ENCODE data around the gene INTS1. TPM values are rescaled to one million over a fixed set of nuclear protein-coding genes. Genes with fewer than 3 reads are reported as not detected.

Gene INTS1
- total RNA-seq, 2 experiments from 2014 or later = 91.0 to 91.5 TPM

DNA sequence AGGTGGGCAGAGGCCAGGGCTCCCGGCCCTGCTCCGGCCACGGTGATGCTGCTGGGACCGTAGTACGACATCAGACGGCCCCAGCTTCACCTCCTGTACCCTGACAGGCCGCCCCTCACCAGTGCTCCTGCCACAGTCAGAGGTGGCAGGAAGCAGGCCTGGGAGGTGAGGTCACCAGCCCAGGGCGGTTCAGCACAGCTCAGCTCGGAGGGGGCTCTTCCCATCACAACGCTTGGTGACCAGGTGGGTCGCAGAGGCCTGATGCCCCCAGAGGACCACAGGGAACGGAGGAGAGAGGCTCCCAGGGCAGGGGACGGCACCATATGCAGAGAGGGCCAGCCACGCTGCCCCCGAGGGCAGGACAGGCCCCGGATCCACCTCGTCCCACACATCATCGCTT lies 53.8 kb downstream of the INTS1 start:
- Histone ChIP-seq H3K27ac (ENCODE audit: low read depth in 1 of 2, low read length in 2 of 2) (no peak overlapping the region), H3K4me1 (ENCODE audit: insufficient read depth, low read length) (no peaks in the 10 kb centered on the region), H3K9me3 (ENCODE audit: control insufficient read depth in 1 of 2, insufficient read depth in 1 of 2, low read length in 2 of 2) (no peaks in the 10 kb centered on the region), H3K36me3 (ENCODE audit: insufficient read depth, low read length) (no peaks in the 10 kb centered on the region), H3K4me3 (ENCODE audit: low read length) (no peak overlapping the region), H3K27me3 (ENCODE audit: control insufficient read depth in 1 of 2, insufficient read depth in 2 of 2, low read length in 2 of 2) (no peaks in the 10 kb centered on the region)
- ChIA-PET POLR2A (no interaction called here), CTCF (no interaction called here)
- TF ChIP-seq, protein P1, sequence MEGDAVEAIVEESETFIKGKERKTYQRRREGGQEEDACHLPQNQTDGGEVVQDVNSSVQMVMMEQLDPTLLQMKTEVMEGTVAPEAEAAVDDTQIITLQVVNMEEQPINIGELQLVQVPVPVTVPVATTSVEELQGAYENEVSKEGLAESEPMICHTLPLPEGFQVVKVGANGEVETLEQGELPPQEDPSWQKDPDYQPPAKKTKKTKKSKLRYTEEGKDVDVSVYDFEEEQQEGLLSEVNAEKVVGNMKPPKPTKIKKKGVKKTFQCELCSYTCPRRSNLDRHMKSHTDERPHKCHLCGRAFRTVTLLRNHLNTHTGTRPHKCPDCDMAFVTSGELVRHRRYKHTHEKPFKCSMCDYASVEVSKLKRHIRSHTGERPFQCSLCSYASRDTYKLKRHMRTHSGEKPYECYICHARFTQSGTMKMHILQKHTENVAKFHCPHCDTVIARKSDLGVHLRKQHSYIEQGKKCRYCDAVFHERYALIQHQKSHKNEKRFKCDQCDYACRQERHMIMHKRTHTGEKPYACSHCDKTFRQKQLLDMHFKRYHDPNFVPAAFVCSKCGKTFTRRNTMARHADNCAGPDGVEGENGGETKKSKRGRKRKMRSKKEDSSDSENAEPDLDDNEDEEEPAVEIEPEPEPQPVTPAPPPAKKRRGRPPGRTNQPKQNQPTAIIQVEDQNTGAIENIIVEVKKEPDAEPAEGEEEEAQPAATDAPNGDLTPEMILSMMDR (IDR thresholded peaks at IDR 0.05) = no peak
- Mint-ChIP-seq H3K27ac (no peak overlapping the region), H3K4me1 (ENCODE audit: low read depth) (no peaks in the 10 kb centered on the region), H3K36me3 (ENCODE audit: low read depth) (no peaks in the 10 kb centered on the region), H3K27me3 (no peaks in the 10 kb centered on the region), H3K4me3 (no peak overlapping the region), H3K9me3 (no peaks in the 10 kb centered on the region)
- intact Hi-C loops (cut with DNase I, micrococcal nuclease) = no loop called here
- DNase-seq (no peak), ATAC-seq (ENCODE audit: poor library complexity) (no peak)

DNA sequence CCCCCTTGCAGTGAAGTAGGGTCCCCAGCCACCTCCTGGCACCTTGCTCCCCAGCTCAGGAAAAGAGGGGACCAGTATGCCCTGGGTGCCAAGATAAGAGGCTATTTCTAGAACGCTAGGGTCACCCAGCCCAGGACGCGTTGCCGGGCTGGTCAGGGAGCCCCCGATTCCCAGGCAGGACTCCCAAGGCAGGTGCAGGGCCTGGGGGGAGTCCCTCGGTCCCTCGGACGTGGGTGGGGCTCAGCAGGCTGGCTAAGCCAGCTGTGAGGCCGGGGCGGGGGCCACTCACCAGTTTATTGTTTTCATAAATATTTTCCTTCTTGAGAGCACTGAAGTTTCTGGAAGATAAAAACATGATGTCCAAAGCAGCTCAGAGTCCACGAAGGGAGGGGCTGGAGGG lies 54.2 kb downstream of the INTS1 start:
- no peak overlapping the region for H3K4me3 Mint-ChIP-seq
- intact Hi-C loops (cut with DNase I, micrococcal nuclease) = no loop called here
- no peak overlapping the region for H3K27ac Mint-ChIP-seq
- ATAC-seq (ENCODE audit: poor library complexity) = no peak
- no peaks in the 10 kb centered on the region for H3K36me3 Mint-ChIP-seq (ENCODE audit: low read depth)
- H3K27me3 Mint-ChIP-seq = no peaks in the 10 kb centered on the region
- H3K4me3 ChIP-seq (ENCODE audit: low read length) = no peak overlapping the region
- TF ChIP-seq, protein P1 (IDR thresholded peaks at IDR 0.05) = no peak
- H3K9me3 ChIP-seq (ENCODE audit: control insufficient read depth in 1 of 2, insufficient read depth in 1 of 2, low read length in 2 of 2) = no peaks in the 10 kb centered on the region
- no peaks in the 10 kb centered on the region for H3K4me1 Mint-ChIP-seq (ENCODE audit: low read depth)
- H3K9me3 Mint-ChIP-seq = no peaks in the 10 kb centered on the region
- H3K4me1 ChIP-seq (ENCODE audit: insufficient read depth, low read length) = no peaks in the 10 kb centered on the region
- CTCF ChIA-PET = no interaction called here
- no peak overlapping the region for H3K27ac ChIP-seq (ENCODE audit: low read depth in 1 of 2, low read length in 2 of 2)
- no peaks in the 10 kb centered on the region for H3K36me3 ChIP-seq (ENCODE audit: insufficient read depth, low read length)
- POLR2A ChIA-PET = no interaction called here
- no peak for DNase-seq
- no peaks in the 10 kb centered on the region for H3K27me3 ChIP-seq (ENCODE audit: control insufficient read depth in 1 of 2, insufficient read depth in 2 of 2, low read length in 2 of 2)

DNA sequence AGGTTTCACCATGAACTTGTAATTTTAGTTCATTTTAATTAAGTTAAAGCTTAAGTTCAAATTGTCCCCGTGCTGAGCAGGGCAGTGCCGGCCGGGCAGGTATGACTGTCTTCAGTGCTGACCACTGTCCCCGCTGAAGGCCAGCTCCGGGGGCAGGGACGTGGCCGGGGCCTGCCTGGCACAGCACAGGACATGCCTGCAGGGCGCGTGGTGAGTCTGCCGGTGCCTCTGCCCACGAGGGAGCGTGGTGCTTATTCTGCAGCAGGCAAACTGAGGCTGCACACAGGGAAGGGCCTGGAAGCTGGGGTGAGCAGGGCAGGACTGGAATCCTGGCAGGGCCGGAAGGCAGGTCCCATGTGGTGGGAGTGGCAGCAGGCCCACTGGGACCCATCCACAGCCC lies 54.7 kb downstream of the INTS1 start:
- Histone ChIP-seq H3K27ac (ENCODE audit: low read depth in 1 of 2, low read length in 2 of 2) (no peak overlapping the region), H3K4me1 (ENCODE audit: insufficient read depth, low read length) (no peaks in the 10 kb centered on the region), H3K9me3 (ENCODE audit: control insufficient read depth in 1 of 2, insufficient read depth in 1 of 2, low read length in 2 of 2) (no peaks in the 10 kb centered on the region), H3K36me3 (ENCODE audit: insufficient read depth, low read length) (no peaks in the 10 kb centered on the region), H3K4me3 (ENCODE audit: low read length) (no peak overlapping the region), H3K27me3 (ENCODE audit: control insufficient read depth in 1 of 2, insufficient read depth in 2 of 2, low read length in 2 of 2) (no peaks in the 10 kb centered on the region)
- no peak for ATAC-seq (ENCODE audit: poor library complexity)
- intact Hi-C loops (cut with DNase I, micrococcal nuclease) = no loop called here
- Mint-ChIP-seq H3K9me3 (no peaks in the 10 kb centered on the region), H3K36me3 (ENCODE audit: low read depth) (no peaks in the 10 kb centered on the region), H3K27ac (no peak overlapping the region), H3K27me3 (no peaks in the 10 kb centered on the region), H3K4me3 (no peak overlapping the region), H3K4me1 (ENCODE audit: low read depth) (no peaks in the 10 kb centered on the region)
- TF ChIP-seq, protein P1 (IDR thresholded peaks at IDR 0.05) = no peak
- ChIA-PET POLR2A (no interaction called here), CTCF (no interaction called here)
- DNase-seq = no peak
